ENCODE data around the gene PPP1R3A. TPM values are rescaled to one million over a fixed set of nuclear protein-coding genes. Genes with fewer than 3 reads are reported as not detected.

The PPP1R3A gene
- total and polyA plus RNA-seq, 12 donors: not detected

- TF ChIP-seq POLR2A (IDR thresholded peaks at IDR 0.05): no peak
- TF ChIP-seq CTCF (IDR thresholded peaks at IDR 0.05): no peak
- Histone ChIP-seq H3K36me3 (replicated peaks in 1 of 2) (no peaks in the 10 kb centered on the region), H3K4me1 (replicated peaks in 1 of 2) (no peaks in the 10 kb centered on the region), H3K27me3 (no peaks in the 10 kb centered on the region), H3K27ac (no peak overlapping the region), H3K9me3 (replicated peaks in 1 of 3) (no peaks in the 10 kb centered on the region), H3K4me3 (no peak overlapping the region)
- intact Hi-C loops (cut with DNase I): no loop called here
- DNase-seq: no peak
- WGBS, 4 donors: 61 to 79% (median 67%) methylated on average over 2 to 6 of the region's 6 CpGs
Measured at GRCh38 chr7:113912876-113913275, 5.9 kb downstream of the PPP1R3A start.

DNA sequence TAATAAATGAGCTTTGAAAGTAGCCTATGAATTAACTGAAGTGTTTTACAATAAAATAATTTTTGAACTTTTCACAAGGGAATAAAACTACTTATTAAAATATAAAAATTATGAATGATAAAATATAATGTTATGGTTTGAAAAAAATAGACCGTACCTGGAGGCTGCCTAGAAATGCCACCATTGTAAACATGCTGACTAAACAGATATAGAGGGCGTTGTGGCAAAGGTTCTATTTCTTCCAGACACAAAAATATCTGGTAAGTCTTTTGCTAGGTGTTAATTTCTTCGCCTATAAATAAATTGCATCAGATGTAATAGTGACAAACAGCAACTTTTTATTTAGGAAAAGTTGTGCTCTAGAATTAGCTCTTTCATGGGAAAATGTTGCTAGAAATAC, 11.2 kb downstream of the PPP1R3A start:
- DNase-seq: no peak
- intact Hi-C loops (cut with DNase I): no loop called here
- Histone ChIP-seq H3K36me3 (replicated peaks in 1 of 2) (no peaks in the 10 kb centered on the region), H3K4me1 (replicated peaks in 1 of 2) (no peaks in the 10 kb centered on the region), H3K9me3 (replicated peaks in 1 of 3) (no peaks in the 10 kb centered on the region), H3K27ac (no peak overlapping the region), H3K27me3 (no peaks in the 10 kb centered on the region), H3K4me3 (no peak overlapping the region)
- TF ChIP-seq CTCF (IDR thresholded peaks at IDR 0.05) (no peak), POLR2A (IDR thresholded peaks at IDR 0.05) (no peak)
- WGBS, 4 donors: 76 to 85% (median 81%) methylated on average over 3 of the region's 3 CpGs

DNA sequence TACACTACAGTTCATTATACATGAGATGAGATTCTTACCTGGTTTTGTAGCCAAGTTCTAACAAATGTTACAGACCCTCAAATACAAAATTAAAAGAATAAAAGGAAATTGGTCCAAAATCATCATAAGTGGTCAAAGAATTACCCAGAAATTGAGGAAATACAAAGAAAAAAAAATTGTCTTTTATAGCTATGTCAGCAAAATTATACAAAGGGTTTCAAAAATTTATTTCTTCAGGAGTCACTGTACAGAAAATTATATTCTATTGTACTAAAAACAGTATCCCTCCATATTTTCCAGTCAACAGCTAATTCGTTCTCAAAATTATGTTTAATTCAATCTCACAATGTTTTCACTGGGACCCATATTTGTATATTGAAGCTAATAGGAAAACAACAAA, 14.3 kb downstream of the PPP1R3A start:
- H3K27me3 ChIP-seq: no peaks in the 10 kb centered on the region
- H3K9me3 ChIP-seq (replicated peaks in 1 of 3): no peaks in the 10 kb centered on the region
- H3K4me3 ChIP-seq: no peak overlapping the region
- H3K36me3 ChIP-seq (replicated peaks in 1 of 2): no peaks in the 10 kb centered on the region
- intact Hi-C loops (cut with DNase I): no loop called here
- no peak for TF ChIP-seq CTCF (IDR thresholded peaks at IDR 0.05)
- no peak for TF ChIP-seq POLR2A (IDR thresholded peaks at IDR 0.05)
- 51 to 65% (median 59%) methylated on average over 1 of the region's 1 CpG for WGBS, 4 donors
- H3K4me1 ChIP-seq (replicated peaks in 1 of 2): no peaks in the 10 kb centered on the region
- H3K27ac ChIP-seq: no peak overlapping the region
- no peak for DNase-seq

DNA sequence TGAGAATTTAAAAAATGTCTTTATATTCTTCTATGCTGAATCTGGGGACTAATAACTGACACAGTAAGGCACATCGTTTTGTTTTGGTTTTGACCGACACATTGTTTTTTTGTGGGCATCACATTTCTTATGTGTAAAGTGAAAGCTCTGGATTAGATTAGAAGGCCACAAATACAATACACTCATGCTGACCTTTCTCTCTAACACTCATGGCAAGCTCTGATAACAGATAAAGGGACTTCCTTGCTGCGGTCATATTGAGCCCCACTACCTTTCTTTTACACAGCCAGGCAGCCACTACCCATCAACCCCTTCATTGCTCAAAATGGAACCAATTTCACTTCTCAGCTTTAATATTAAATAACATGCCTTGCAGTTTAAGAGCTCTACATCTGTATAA, 26.0 kb downstream of the PPP1R3A start:
- H3K9me3 ChIP-seq (replicated peaks in 1 of 3): no peaks in the 10 kb centered on the region
- H3K4me3 ChIP-seq: no peak overlapping the region
- no peak for DNase-seq
- H3K27ac ChIP-seq: no peak overlapping the region
- H3K4me1 ChIP-seq (replicated peaks in 1 of 2): no peaks in the 10 kb centered on the region
- no peaks in the 10 kb centered on the region for H3K36me3 ChIP-seq (replicated peaks in 1 of 2)
- TF ChIP-seq CTCF (IDR thresholded peaks at IDR 0.05): no peak
- no peak for TF ChIP-seq POLR2A (IDR thresholded peaks at IDR 0.05)
- H3K27me3 ChIP-seq: no peaks in the 10 kb centered on the region
- WGBS, 4 donors: 13 to 24% (median 19%) methylated on average over 3 of the region's 3 CpGs
- intact Hi-C loops (cut with DNase I): no loop called here

Measured in adrenal gland (tissue), 12 donors.